SK-MEL-5 (cell line): Measurements from ENCODE around the gene CAMTA1. TPM values are rescaled to one million over a fixed set of nuclear protein-coding genes. Genes with fewer than 3 reads are reported as not detected.

Source experiments
- DNase-seq: peaks from one replicate; pipeline ENCODE4 v3.0.0-alpha.2; 2016; ENCODE audit warnings: low read depth, low spot score
- in situ Hi-C: cut with HindIII; loops from 2 replicates; pipeline ENCODE4 v1.10.0; 2016; ENCODE audit warnings: low sequenced_read_pairs, high pct_unique_total_duplicates, low pct_unique_long_range_greater_than_20kb
- total RNA-seq: library from RNA; depleted of rRNA; stranded (reverse); fragments of >200 nt; shearing (Covaris generic); gene quantifications from 2 replicates; pipeline ENCODE4 v1.2.3, GENCODE V29; 2014

The CAMTA1 gene
- total RNA-seq, 1 experiment from 2014 or later = 47.4 TPM

DNA sequence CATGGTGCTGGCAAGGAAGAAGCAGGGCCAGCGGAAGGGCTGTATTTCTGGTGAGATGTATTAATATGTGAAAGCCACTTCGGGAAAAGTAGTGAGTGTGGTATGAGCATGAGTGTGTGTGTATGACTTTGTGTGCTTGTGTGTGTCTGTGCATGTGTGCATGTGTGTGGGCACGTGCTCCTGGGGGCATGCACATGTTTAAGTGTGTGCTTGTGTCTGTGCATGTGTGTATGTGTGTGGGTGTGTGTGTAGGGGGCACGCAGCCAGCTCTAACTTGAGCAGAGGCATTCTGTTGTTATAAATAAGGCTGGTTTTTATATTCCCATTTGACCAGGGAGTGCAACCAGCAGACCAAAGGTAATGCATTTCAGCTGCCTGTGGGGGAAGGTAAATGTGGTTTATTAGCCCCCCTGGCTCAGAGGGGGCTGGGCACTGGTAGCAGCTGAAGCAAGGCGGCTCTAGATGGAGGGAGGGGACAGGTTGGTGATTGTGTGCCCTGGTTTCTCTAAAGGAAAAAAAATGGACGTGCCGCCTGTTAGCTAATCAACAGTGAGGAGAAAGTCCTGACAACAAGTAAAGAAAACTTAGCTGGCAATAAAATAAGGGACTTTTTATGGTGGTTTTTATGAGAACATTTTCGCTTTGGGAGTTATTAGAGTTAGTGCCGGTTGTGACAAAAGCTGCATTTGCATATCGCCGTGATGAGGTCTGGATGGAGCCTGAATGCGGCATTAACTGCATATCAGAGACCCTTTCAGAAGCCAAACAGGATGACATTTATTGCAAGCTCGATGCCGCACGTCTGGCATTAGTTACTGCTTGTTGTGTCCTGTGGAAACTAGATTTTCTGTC, 180.1 kb downstream of the CAMTA1 start:
- in situ Hi-C loops = no loop called here
- DNase-seq = no peak

DNA sequence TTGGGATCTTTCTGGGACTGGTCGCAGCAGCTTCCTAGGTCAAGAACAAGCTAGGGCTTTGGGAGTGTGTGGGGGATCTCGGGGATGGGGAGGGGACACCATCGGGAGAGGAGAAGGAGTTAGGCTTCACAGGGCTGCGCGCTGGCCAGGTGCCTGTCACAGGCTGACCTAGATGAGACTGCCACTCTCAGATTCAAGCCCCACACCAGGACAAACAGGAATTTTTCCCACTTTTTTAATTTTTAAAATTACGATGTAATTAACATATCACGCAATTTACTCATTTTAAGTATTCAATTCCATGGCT, 180.6 kb downstream of the CAMTA1 start:
- no peak for DNase-seq
- in situ Hi-C loops = no loop called here

DNA sequence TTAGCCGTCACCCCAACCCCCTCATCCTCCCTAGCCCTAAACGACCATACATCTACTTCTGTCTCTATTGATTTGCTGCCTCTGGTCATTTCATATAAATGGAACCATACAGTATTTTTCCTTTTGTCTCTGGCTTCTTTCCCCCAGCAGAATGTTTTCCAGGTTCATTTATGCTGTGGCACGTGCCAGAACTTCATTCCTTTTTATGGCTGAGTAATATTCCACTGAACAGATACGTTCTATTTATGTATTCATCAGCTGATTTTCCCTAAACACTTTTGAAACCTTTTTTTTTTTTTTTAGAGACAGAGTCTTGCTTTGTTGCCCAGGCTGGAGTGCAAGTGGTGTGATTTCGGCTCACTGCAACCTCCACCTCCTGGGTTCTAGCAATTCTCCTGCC, 181.1 kb downstream of the CAMTA1 start:
- in situ Hi-C loops = no loop called here
- DNase-seq = no peak

DNA sequence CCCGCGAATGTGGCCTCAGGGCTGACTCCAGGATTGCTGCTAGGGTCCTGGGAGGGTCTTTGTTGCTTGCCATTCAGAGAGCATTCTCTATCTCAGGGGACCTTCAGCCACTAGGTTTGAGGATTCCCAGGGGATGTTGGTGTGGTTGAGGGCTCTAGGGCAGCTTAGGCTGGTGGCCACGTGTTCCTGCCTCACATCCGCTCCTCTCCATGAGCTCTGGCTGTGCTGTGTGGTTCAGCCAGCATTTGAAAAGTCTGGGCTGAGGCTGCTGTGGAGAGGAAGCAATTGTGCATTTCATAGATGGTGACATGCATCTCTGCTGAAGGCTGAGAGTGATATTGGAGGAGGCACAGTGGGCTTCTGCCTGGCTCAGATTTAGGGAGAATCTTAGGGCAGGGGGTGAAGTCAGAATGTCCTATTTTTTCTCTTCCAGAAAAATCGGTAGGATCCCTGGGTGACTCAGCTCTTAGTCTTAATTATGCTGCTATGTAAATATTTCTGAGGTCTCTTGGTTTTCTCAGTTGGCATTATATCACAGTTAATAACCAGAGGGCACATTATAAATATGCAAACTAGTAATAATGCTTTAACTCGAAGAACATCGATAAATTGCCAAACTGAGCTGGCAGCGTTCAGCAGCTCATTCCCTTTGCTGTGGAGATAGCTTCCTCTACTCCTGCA, 182.3 kb downstream of the CAMTA1 start:
- peak; percentile 32 for DNase-seq
- in situ Hi-C loops = no loop called here

DNA sequence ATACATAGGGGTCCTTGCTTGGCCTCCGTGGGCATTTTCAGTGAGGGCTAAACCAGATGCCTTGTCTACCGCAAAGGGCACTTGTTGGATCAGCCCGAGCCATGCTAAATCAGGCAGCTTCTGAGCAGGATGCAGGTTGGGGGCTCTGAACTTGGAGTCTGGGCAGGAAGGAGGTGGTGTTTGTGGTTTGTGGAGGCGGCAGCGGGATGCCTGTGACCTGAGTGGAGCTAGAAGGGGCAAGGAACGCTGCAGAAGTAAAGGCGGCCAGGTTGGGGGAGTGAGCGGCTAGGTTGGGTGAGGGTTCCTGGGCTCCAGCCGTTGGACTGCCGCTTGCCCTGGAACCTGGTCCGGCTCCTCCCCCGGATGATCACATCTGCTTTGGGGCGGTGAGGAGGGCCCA, 183.9 kb downstream of the CAMTA1 start:
- in situ Hi-C loops = no loop called here
- DNase-seq = no peak

DNA sequence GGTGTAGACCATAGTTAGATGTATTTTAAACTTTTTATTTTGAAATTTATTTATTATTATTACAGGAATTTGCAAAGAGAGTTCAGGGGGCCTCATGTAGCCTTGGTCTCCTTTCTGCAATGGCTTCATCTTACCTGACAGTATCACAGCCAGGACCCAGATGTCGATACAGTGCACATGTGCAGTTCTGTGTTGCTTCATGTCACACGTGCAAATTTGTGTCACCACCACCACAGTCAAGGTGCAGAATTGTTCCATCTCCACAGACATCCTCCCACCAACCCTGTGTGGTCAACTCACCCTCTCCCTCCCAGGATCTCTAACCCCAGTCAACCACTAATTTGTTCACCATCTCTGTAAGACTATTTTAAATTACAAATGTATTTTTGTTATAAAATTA, 184.5 kb downstream of the CAMTA1 start:
- in situ Hi-C loops = no loop called here
- DNase-seq = no peak

DNA sequence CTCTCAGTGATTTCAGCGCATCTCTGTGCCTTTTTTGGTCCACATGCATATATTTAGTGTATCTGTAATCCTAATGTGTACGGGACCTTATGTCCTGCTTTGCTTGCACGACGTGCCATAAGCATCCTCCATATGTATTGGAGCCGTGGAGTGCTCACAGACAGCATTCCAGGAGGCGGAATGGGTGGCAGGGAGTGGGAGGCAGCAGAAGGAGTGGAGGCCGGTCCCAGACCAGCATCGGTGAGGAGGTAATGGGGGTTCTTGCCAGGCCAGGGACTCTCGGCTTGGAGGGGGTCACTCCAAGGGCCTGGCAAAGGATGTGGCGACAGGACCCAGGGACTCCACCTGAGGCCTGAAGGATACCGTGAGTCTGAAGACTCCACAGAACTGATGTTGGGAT, 185.0 kb downstream of the CAMTA1 start:
- in situ Hi-C loops = no loop called here
- DNase-seq = no peak

DNA sequence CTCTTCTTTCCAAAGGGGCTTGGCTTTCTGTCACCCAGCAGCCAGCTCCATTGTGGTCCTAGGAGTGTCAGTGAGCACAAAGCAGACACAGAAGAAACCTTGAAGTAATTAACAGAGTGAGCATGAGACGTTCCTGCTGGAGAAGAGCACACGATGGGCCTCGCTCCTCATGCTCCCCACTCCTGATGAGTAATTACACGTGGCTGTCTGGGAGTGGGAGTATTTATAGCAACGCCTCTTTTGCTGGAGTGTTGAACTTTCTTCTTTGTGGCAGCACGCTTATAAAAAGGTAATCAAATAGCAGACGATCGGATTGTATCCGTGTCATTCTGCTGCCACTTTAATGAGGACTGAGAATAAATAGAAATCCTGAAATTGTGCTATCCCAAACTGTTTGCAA, 185.8 kb downstream of the CAMTA1 start:
- DNase-seq = no peak
- in situ Hi-C loops = no loop called here

DNA sequence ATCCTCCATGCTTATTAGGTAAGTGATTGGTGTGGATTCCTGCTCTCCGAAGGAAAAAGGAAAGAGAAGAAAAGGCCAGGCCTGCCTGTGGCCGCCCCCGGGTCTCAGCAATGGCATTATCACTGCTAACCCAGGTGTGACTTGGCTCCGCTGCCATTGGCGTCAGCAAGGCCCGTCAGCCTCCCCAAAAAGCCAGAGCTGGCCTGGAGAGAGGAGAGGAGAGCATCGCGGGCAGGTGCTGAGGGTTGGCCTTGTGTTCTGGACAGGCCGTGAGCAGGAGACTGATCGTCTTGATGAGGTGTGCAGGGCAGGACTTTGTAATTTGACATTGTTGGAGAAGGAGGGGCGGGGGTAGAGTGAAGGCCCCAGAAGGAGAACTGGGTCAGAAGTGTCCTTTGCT, 186.4 kb downstream of the CAMTA1 start:
- no peak for DNase-seq
- in situ Hi-C loops = no loop called here

DNA sequence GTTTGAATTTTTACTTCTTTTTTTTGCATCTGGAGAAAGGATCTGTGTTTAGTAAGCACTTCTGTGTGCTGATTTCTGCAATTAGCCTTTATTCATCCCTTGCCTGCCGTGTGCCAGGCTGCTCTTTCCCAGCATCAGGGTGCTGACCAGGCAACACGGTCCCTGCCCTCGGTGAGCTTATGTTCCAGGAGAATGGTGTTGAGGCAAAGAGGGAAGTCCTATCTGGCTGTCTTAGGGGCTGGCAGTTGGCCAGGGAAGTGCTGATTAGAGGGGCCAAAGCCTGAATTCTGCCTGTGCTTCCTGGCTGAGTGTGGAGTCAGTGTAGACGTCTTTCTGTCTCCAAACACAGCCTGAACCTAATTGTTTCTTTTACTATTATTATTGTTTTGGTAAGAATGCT, 187.1 kb downstream of the CAMTA1 start:
- in situ Hi-C loops = no loop called here
- DNase-seq = no peak

DNA sequence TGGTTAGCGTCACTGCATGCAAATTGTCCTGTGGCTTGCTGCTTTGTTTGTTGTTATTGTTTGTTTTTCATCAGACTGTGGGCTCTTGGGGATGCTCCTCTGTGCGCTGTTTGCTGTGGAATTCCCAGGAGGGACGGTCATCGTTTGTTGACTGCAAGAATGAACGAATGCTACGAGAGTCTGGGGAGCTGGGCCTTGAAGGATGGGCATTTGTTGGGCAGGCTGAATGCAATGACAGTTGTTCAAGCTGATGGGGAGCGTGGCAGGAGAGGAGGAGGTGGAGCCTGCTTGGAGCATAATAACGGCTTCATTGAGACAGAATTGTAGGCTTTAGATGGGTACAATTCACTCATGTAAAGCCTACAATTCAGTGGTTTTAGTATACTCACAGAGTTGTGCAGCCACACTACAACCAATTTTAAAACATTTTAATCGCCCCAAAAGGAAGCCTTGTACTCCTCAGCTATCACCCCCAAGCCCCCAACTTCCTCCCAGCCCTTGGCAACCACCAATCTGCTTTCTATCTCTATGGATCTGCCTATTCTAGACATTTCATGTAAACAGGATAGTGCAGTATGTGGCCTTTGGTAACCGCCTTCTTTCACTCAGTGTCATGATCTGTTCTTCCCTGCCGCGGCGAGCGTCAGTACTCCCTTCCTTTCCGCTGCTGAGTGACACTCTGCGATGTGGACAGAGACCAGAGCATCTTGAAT, 190.2 kb downstream of the CAMTA1 start:
- in situ Hi-C loops = no loop called here
- no peak for DNase-seq

DNA sequence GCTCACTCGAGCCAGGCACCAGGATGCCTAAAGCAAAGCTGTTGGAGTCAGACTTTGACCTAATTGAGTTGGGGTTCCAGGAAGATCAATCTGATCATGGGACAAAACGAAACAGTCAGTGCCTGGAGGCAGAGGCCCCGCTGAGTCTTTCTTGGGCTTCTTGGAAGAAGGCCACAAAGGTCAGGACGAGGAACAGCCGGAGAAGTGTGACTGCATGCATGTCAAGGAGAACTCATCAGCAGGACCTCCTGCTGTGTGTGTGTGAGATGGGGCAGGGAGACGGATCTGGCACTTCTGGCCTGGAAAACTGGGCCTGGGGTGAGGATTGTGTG, 190.8 kb downstream of the CAMTA1 start:
- in situ Hi-C loops = no loop called here
- peak; percentile 9 for DNase-seq

DNA sequence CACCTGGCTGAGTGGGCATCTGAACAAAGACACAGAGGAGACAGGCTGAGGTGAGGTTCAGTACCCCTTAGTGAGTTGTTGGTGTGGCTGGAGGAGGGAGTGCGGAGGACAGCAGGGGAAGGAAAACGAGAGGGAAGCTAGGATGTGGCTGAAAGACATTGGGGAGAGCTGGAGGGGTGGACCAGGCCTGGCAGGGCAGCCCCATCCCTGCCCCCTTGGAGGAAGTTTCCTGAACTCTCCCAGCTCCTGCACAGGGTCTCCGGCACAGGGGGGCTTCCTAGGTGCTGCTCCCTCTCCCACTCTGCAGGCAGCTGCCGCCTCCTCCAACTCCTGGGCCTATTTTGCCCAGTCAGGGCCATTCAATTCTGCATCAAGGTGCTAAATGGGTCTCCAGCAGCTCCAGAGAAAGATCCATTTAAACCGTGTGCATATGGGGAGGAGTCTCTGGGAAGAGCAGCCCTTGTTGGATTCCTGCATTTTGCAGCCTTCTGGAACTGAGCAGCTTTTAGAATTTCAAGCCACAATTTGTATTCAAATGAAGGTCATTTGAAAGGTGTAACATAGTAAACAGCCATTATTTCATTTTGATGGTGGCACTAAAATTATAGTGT, 193.9 kb downstream of the CAMTA1 start:
- DNase-seq = no peak
- in situ Hi-C loops = no loop called here

DNA sequence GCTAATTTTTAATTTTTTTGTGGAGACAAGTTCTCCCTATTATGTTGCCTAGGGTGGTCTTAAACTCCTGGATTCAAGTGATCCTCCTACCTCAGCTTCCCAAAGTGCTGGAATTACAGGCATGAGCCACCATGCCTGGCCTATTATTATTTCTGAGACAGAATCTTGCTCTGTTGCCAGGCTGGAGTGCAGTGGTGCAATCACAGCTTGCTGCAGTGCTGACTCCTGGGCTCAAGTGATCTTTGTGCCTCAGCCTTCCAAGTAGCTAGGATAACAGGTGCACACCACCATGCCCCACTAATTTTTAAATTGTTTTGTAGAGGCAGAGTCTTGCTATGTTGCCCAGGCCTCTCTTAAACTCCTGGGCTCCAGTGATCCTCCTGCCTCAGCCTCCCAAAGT, 196.3 kb downstream of the CAMTA1 start:
- no peak for DNase-seq
- in situ Hi-C loops = no loop called here

DNA sequence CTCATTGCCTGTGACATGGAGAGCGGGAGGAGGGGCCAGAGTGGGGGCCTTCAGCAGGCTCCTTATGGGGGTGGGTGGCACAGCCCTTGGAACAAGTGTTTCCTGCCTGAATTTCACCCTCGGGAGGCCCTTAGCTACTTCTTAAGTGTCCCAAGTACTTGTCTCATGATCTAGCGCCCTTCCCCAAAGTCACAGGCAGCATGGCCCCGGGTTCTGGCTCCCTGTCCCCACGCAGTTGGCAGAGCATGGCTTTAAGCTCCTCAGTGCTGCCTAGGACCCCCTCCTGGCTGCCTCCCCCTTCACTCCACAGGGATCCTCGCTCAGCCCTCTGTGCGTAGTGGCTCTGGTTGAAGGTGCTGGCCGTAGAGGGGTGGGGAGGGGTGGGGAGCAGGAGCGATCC, 197.2 kb downstream of the CAMTA1 start:
- DNase-seq = no peak
- in situ Hi-C loops = no loop called here

DNA sequence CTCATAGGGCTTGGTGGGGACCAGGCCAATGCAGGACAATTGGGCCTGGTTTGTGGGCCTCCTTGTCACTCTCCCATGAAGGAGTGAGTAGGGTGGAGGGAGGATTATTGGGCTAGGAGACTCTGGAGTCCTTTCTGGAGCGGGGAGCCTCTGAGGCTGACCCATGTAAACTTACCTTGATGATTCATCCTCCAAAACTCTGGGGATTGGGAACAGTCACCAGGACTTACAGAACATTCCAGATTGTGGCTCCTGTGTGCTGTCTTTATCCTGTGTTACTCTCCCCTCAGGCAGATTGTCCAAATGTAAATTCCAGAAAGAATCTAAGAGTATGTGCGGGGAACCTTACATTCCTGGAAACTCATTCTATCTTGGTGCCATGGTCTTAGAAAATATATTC, 197.6 kb downstream of the CAMTA1 start:
- in situ Hi-C loops = no loop called here
- no peak for DNase-seq

DNA sequence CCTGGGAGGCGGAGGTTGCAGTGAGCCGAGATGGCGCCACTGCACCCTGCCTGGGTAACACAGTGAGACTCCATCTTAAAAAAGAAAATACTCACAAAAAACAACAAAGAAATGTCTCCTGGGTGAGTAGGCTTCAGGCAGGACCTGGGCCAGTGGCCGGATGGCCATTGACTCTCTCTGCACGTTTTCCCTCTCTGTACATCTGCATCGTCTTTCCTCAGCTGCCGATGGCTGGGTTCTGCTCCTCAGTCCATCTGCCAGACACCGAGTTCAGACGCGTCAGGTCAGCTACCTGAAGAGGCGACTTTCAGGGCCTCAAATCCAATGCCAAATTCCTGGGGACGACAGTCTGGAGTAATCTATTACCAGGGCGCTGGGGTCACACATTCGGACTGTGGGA, 199.3 kb downstream of the CAMTA1 start:
- in situ Hi-C loops = no loop called here
- DNase-seq = no peak

DNA sequence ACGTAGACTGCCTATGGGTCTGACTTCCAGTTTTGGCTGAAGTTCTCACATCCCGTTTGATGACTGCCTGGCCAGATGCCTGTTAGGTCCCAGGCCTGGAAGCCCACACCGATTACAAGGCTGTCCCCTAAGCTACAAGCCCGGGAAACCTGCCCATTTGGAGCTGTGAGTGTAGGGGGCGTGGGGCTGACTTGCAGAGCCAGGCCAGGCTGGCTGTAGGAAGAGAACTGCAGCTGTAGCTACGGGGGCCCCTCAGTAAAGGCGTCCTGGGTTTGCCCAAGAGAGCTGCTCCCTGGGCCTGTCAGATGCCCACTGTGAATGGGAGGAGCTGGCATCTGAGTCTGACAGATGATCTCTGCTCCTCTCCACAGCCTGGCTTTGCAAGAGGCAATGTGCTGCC, 199.7 kb downstream of the CAMTA1 start:
- DNase-seq = no peak
- in situ Hi-C loops = no loop called here
